ENCODE results near the gene ZNF511.
A peak's percentile ranks its signal among the peaks of the same experiment; 100 is the strongest.

ZNF511 gene

DNA sequence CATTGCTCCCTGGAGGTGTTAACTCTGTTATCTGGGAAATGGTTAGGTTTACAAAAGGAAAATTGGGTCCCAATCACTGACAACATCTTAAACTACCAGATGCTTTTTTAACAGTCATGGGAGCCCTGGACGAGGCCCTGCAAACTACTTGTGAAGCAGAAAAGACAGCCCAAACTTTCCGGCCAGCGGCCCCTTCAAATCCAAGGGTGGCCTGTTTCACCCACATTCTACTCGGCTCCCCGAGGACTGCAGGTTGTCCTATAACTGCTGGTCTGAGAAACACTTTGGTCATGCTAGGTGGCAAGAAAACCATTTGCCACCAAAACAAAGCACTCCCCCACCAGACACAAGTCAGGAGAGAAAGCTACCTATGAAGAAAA, 2.6 kb upstream of the ZNF511 start:
- no peak for DNase-seq (ENCODE audit: low read depth, low spot score)
- Histone ChIP-seq H3K9ac (ENCODE audit: insufficient read length) (no peak overlapping the region), H3K27ac (no peak overlapping the region)

GRCh38 chr10:133306941-133307379, 1.8 kb upstream of the ZNF511 start:
- H3K9ac ChIP-seq (ENCODE audit: insufficient read length): no peak overlapping the region
- H3K4me3 ChIP-seq: no peak overlapping the region
- H3K9me3 ChIP-seq (ENCODE audit: low read depth, low read length): no peaks in the 10 kb centered on the region

More for the DNA sequence above, 2.6 kb upstream of the ZNF511 start:
- H3K9me3 ChIP-seq (ENCODE audit: low read depth, low read length): no peaks in the 10 kb centered on the region
- no peaks in the 10 kb centered on the region; the same call in 1 of the 2 replicates for H3K36me3 ChIP-seq (ENCODE audit: insufficient read depth, low read length)
- TF ChIP-seq POLR2AphosphoS5 (IDR thresholded peaks at IDR 0.05; ENCODE audit: borderline replicate concordance, low read depth, low read length): no peak
- no peak overlapping the region for H3K4me3 ChIP-seq

GRCh38 chr10:133307776-133308420, 816 bp upstream of the ZNF511 start:
- H3K4me3 ChIP-seq: peak overlapping the region; percentile 84
- no peak for TF ChIP-seq POLR2AphosphoS5 (IDR thresholded peaks at IDR 0.05; ENCODE audit: borderline replicate concordance, low read depth, low read length)
- TF ChIP-seq FOXP2 (optimal IDR thresholded peaks at IDR 0.05; ENCODE audit: control extremely low read depth, extremely low read length, insufficient read depth): no peak
- no peak for TF ChIP-seq EZH2 (IDR thresholded peaks at IDR 0.05)
- H3K36me3 ChIP-seq (ENCODE audit: insufficient read depth, low read length): no peaks in the 10 kb centered on the region; the same call in 1 of the 2 replicates
- no peak overlapping the region for H3K27ac ChIP-seq
- peak overlapping the region; percentile 87 for H3K9ac ChIP-seq (ENCODE audit: insufficient read length)
- DNase-seq (ENCODE audit: low read depth, low spot score): no peak
- no peaks in the 10 kb centered on the region for H3K9me3 ChIP-seq (ENCODE audit: low read depth, low read length)

More at GRCh38 chr10:133306941-133307379, 1.8 kb upstream of the ZNF511 start:
- no peak for TF ChIP-seq FOXP2 (optimal IDR thresholded peaks at IDR 0.05; ENCODE audit: control extremely low read depth, extremely low read length, insufficient read depth)
- TF ChIP-seq POLR2AphosphoS5 (IDR thresholded peaks at IDR 0.05; ENCODE audit: borderline replicate concordance, low read depth, low read length): no peak
- TF ChIP-seq EZH2 (IDR thresholded peaks at IDR 0.05): no peak
- no peak for DNase-seq (ENCODE audit: low read depth, low spot score)
- no peaks in the 10 kb centered on the region; the same call in 1 of the 2 replicates for H3K36me3 ChIP-seq (ENCODE audit: insufficient read depth, low read length)
- H3K27ac ChIP-seq: no peak overlapping the region

GRCh38 chr10:133309100-133309719, 496 bp downstream of the ZNF511 start:
- Histone ChIP-seq H3K27ac (peak overlapping the region; percentile 89), H3K4me3 (peak overlapping the region; percentile 84), H3K9me3 (ENCODE audit: low read depth, low read length) (no peaks in the 10 kb centered on the region), H3K9ac (ENCODE audit: insufficient read length) (peak overlapping the region; percentile 87), H3K36me3 (ENCODE audit: insufficient read depth, low read length) (no peaks in the 10 kb centered on the region; the same call in 1 of the 2 replicates)
- TF ChIP-seq EZH2 (IDR thresholded peaks at IDR 0.05) (no peak), POLR2AphosphoS5 (IDR thresholded peaks at IDR 0.05; ENCODE audit: borderline replicate concordance, low read depth, low read length) (no peak), FOXP2 (optimal IDR thresholded peaks at IDR 0.05; ENCODE audit: control extremely low read depth, extremely low read length, insufficient read depth) (no peak)
- DNase-seq (ENCODE audit: low read depth, low spot score): peak; percentile 20

- Histone ChIP-seq H3K9me3 (ENCODE audit: low read depth, low read length) (no peaks in the 10 kb centered on the region), H3K4me3 (no peak overlapping the region), H3K36me3 (ENCODE audit: insufficient read depth, low read length) (no peaks in the 10 kb centered on the region; the same call in 1 of the 2 replicates), H3K27ac (no peak overlapping the region), H3K9ac (ENCODE audit: insufficient read length) (no peak overlapping the region)
- DNase-seq (ENCODE audit: low read depth, low spot score): no peak
- TF ChIP-seq POLR2AphosphoS5 (IDR thresholded peaks at IDR 0.05; ENCODE audit: borderline replicate concordance, low read depth, low read length) (no peak), EZH2 (IDR thresholded peaks at IDR 0.05) (no peak), FOXP2 (optimal IDR thresholded peaks at IDR 0.05; ENCODE audit: control extremely low read depth, extremely low read length, insufficient read depth) (no peak)
Measured at GRCh38 chr10:133309720-133310398, 1.1 kb downstream of the ZNF511 start.

GRCh38 chr10:133310399-133310755, 1.7 kb downstream of the ZNF511 start:
- no peak overlapping the region for H3K9ac ChIP-seq (ENCODE audit: insufficient read length)
- TF ChIP-seq FOXP2 (optimal IDR thresholded peaks at IDR 0.05; ENCODE audit: control extremely low read depth, extremely low read length, insufficient read depth) (no peak), POLR2AphosphoS5 (IDR thresholded peaks at IDR 0.05; ENCODE audit: borderline replicate concordance, low read depth, low read length) (no peak), EZH2 (IDR thresholded peaks at IDR 0.05) (no peak)
- no peaks in the 10 kb centered on the region; the same call in 1 of the 2 replicates for H3K36me3 ChIP-seq (ENCODE audit: insufficient read depth, low read length)
- H3K27ac ChIP-seq: no peak overlapping the region
- no peak for DNase-seq (ENCODE audit: low read depth, low spot score)
- no peaks in the 10 kb centered on the region for H3K9me3 ChIP-seq (ENCODE audit: low read depth, low read length)
- no peak overlapping the region for H3K4me3 ChIP-seq

GRCh38 chr10:133310789-133311188, 2.1 kb downstream of the ZNF511 start:
- H3K4me3 ChIP-seq: no peak overlapping the region
- no peak for TF ChIP-seq EZH2 (IDR thresholded peaks at IDR 0.05)
- TF ChIP-seq POLR2AphosphoS5 (IDR thresholded peaks at IDR 0.05; ENCODE audit: borderline replicate concordance, low read depth, low read length): no peak
- no peak for TF ChIP-seq FOXP2 (optimal IDR thresholded peaks at IDR 0.05; ENCODE audit: control extremely low read depth, extremely low read length, insufficient read depth)
- H3K36me3 ChIP-seq (ENCODE audit: insufficient read depth, low read length): no peaks in the 10 kb centered on the region; the same call in 1 of the 2 replicates
- no peak overlapping the region for H3K9ac ChIP-seq (ENCODE audit: insufficient read length)
- H3K27ac ChIP-seq: no peak overlapping the region
- no peak for DNase-seq (ENCODE audit: low read depth, low spot score)
- no peaks in the 10 kb centered on the region for H3K9me3 ChIP-seq (ENCODE audit: low read depth, low read length)

DNA sequence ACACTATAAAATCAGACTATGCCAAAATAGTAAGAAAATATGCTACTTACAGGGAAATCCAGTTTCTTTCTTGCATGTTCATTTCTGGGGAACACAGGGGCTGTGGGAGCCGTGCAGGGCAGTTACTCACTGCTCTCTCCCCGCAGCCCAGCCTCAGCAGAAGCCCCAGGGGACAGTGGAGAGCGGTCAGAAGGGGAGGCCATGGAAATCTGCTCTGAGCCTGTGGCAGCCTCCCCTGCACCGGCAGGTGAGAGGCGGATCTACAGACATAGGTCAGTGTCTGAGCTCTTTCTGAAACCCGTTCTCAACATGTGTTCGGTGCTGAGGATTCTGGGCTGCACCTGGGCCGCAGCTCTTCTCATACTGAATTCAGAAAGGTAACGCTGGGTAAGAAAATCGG, 2.9 kb downstream of the ZNF511 start:
- TF ChIP-seq POLR2AphosphoS5 (IDR thresholded peaks at IDR 0.05; ENCODE audit: borderline replicate concordance, low read depth, low read length) (no peak), FOXP2 (optimal IDR thresholded peaks at IDR 0.05; ENCODE audit: control extremely low read depth, extremely low read length, insufficient read depth) (no peak), EZH2 (IDR thresholded peaks at IDR 0.05) (no peak)
- H3K9ac ChIP-seq (ENCODE audit: insufficient read length): no peak overlapping the region
- H3K36me3 ChIP-seq (ENCODE audit: insufficient read depth, low read length): no peaks in the 10 kb centered on the region; the same call in 1 of the 2 replicates
- H3K27ac ChIP-seq: no peak overlapping the region
- DNase-seq (ENCODE audit: low read depth, low spot score): no peak
- H3K4me3 ChIP-seq: no peak overlapping the region
- H3K9me3 ChIP-seq (ENCODE audit: low read depth, low read length): no peaks in the 10 kb centered on the region

Data from SK-N-MC (cell line).